Naive thymus-derived CD8-positive, alpha-beta T cell (primary cell): ENCODE measurements around the gene RNF8. TPM values are rescaled to one million over a fixed set of nuclear protein-coding genes. Genes with fewer than 3 reads are reported as not detected.
A peak's percentile ranks its signal among the peaks of the same experiment; 100 is the strongest.
"Not testable (repeated sequence)": the region's sequence is repeated elsewhere in the genome, so short reads cannot be mapped to it uniquely, and the experiment has no call there.

Experiments used
- ATAC-seq, 2 donors: fragments of 150-1000 bp; cut with Tn5 transposase in 1 of 2; sonication (Bioruptor Pico), chemical (Tn5 transposase) in 1 of 2; 1 replicate in 1 of 2; 2 replicates in 1 of 2; pipeline ENCODE4 v1.10.0; 2021; ENCODE audit warnings: mild to moderate bottlenecking in 2 of 2, moderate library complexity in 2 of 2
- POLR2A ChIA-PET: fragments of 350-600 bp; sonication (Branson Sonifier 250); formaldehyde crosslinking; loops from one replicate; lab custom pipeline; 2021; ENCODE audit warnings: antibody characterized with exemption; lab: Charles Lee
- DNase-seq, 10 donors: peaks; one replicate each; pipeline versions ENCODE4 v3.0.0 to v3.0.0-alpha.2; 2020 to 2022
- H3K27ac Mint-ChIP-seq, 10 donors: one replicate each; pipeline ENCODE4 v1.8.0; 2020 to 2022; ENCODE audit warnings: mild to moderate bottlenecking in 10 of 10, mixed read lengths in 10 of 10, moderate library complexity in 4 of 10, inconsistent platforms in 1 of 10
- H3K27me3 Mint-ChIP-seq, 5 donors: one replicate each; pipeline ENCODE4 v1.8.0; 2021 to 2022; ENCODE audit warnings: mixed read lengths in 5 of 5
- H3K36me3 Mint-ChIP-seq, 3 donors: one replicate each; pipeline ENCODE4 v1.8.0; 2020 to 2022; ENCODE audit warnings: mixed read lengths in 3 of 3, mild to moderate bottlenecking in 2 of 3, inconsistent platforms in 1 of 3
- H3K4me1 Mint-ChIP-seq, 4 donors: one replicate each; pipeline ENCODE4 v1.8.0; 2021 to 2022; ENCODE audit warnings: mixed read lengths in 4 of 4
- H3K4me3 Mint-ChIP-seq, 10 donors: one replicate each; pipeline ENCODE4 v1.8.0; 2020 to 2022; ENCODE audit warnings: mild to moderate bottlenecking in 10 of 10, mixed read lengths in 10 of 10, moderate library complexity in 6 of 10, inconsistent platforms in 1 of 10
- H3K9me3 Mint-ChIP-seq, 9 donors: one replicate each; pipeline ENCODE4 v1.8.0; 2020 to 2022; ENCODE audit warnings: mixed read lengths in 9 of 9, mild to moderate bottlenecking in 3 of 9, inconsistent platforms in 1 of 9, moderate library complexity in 1 of 9
- polyA plus RNA-seq, 3 donors: library from polyadenylated mRNA; unstranded; fragments of 300-500 nt; fragmentation: Illumina TruSeq; gene quantifications; one replicate each; pipeline ENCODE4 v1.2.3, GENCODE V29; 2021
- total RNA-seq, 8 experiments: library from RNA in 2 of 8; stranded (reverse) in 2 of 8; gene quantifications; one replicate each; pipeline ENCODE4 v1.2.3 and lab custom pipeline; 2021 to 2026

Gene RNF8
- total and polyA plus RNA-seq, 5 experiments from 2014 or later = 9.1 to 17.2 (median 14.3) TPM

DNA sequence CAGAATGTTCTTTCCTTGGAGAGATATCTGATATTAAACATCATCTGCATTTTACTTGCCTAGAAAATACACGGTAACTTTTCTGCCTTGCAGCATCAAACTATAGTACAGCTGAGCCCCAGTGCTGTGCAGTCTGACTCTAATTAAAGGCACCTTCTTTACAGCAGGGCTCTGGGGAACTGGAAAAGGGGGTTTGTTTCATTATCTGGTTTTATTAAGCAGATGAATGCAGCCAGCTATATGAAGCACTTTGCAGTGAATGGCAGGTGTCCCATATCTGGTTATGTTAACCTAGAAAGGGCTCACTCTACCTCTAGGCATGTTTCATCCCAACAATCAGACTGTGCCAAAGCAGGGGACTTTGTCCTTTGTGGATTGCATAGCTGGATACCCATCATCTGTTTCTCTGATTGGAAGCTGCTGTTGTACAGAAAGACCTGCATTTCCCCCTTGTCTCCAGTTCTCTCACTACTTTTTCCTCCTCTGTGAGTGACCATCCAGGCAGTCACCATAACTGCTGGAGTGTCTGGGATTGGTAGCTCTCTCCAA is 39.7 kb downstream of the RNF8 start:
- H3K9me3 Mint-ChIP-seq = no peaks in the 10 kb centered on the region
- peak overlapping the region in 4 of 10 donors; percentile 12 to 20 (median 16) for H3K27ac Mint-ChIP-seq
- peaks cover 0 to 6% (median 0%) of the 10 kb centered on the region in 5 donors for H3K27me3 Mint-ChIP-seq
- peaks cover 0 to 18% (median 0%) of the 10 kb centered on the region in 3 donors for H3K36me3 Mint-ChIP-seq
- ATAC-seq (no peak), DNase-seq (no peak)
- H3K4me3 Mint-ChIP-seq = no peak overlapping the region
- H3K4me1 Mint-ChIP-seq = no peaks in the 10 kb centered on the region
- POLR2A ChIA-PET = no interaction called here

DNA sequence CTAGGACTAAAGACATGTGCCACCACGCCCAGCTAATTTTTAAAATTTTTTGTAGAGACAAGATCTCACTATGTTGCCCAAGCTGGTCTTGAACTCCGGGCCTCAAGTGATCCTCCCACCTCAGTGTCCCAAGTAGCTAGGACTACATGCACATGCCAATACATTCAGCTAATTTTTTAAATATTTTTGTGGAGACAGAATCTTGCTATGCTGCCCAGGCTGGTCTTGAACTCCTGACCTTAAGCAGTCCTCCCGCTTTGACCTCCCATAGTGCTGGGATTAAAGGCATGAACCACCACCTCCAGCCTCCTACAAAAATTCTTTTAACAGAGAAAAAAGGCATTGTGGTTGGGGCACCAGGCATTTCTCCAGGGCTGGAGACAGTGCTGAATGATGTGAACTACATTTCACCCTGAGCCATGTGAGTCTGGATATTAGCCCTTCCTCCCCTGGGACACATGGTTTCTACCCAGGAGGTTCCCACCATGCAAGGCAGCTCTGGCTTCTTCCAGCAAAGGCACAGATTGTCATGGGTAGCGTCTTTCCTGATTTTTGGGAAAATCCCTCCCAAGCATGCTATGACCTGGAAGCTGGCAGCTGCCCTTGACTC is 42.9 kb downstream of the RNF8 start:
- DNase-seq = no peak
- Mint-ChIP-seq H3K4me3 (no peak overlapping the region), H3K4me1 (peaks cover 0 to 2% (median 0%) of the 10 kb centered on the region in 4 donors), H3K36me3 (peaks cover 0 to 16% (median 0%) of the 10 kb centered on the region in 3 donors), H3K27ac (no peak overlapping the region), H3K9me3 (no peaks in the 10 kb centered on the region), H3K27me3 (peaks cover 0 to 12% (median 2%) of the 10 kb centered on the region in 5 donors)
- ATAC-seq = no peak
- POLR2A ChIA-PET = no interaction called here

DNA sequence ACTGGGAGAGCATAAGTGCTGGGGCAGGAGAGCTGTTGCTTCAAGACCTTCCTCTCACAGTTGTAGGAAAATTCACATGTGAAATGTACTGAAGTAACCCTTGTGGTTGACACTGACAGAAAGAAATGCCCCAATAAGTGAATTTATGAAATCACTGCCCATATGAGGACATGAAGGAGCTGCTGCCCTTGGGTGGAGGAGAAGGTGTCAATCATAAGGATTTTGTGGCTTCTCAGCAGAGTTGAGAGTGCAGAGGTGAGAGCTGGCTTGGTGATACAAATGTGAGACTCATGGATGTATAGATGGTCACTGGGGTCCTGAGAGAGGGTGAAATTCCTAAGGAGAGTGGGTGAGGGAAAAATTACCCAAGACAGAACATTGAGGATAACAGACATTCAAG is 45.3 kb downstream of the RNF8 start:
- Mint-ChIP-seq H3K4me1 (peaks cover 0 to 2% (median 0%) of the 10 kb centered on the region in 4 donors), H3K27me3 (peaks cover 0 to 12% (median 3%) of the 10 kb centered on the region in 5 donors), H3K9me3 (no peaks in the 10 kb centered on the region), H3K27ac (no peak overlapping the region), H3K4me3 (no peak overlapping the region), H3K36me3 (peaks cover 0 to 3% (median 0%) of the 10 kb centered on the region in 3 donors)
- no peak for ATAC-seq
- POLR2A ChIA-PET = no interaction called here
- DNase-seq = no peak

DNA sequence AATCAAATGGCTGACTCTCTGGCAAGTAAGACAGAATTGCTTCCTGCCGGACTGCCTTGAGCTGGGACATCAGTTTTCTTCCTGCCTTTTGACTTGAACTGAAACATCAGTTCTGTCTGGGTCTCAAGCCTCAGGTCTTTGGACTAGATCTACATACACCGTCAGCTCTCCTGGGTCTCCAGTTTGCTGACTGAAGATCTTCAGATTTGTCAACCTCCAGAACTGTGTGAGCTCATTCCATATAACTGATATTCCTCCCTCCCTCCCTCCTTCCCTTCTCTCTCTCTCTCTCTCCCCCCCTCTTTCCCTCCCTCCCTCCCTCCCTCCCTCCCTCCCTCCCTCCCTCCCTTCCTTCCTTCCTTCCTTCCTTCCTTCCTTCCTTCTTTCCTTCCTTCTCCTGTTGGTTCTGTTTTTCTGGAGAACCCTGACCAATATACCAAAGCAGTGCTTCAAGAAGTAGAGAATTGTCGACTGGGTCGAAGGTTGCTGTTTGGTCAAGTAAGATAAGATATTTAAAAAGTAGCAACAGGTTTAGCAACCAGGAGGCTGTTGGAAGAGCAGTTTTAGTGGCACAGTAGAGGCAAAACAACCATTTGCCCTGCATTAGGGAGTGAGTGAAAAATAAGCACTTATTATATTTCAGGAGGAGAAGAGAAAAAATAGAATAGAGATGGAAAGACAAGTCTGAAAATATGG is 46.2 kb downstream of the RNF8 start:
- ATAC-seq = no peak
- POLR2A ChIA-PET = no interaction called here
- no peaks in the 10 kb centered on the region for H3K36me3 Mint-ChIP-seq
- no peak overlapping the region for H3K27ac Mint-ChIP-seq
- H3K4me1 Mint-ChIP-seq = peaks cover 0 to 2% (median 0%) of the 10 kb centered on the region in 4 donors
- no peak overlapping the region for H3K4me3 Mint-ChIP-seq
- no peaks in the 10 kb centered on the region for H3K9me3 Mint-ChIP-seq
- peaks cover 0 to 12% (median 3%) of the 10 kb centered on the region in 5 donors for H3K27me3 Mint-ChIP-seq
- DNase-seq = no peak

- H3K9me3 Mint-ChIP-seq, H3K4me1 Mint-ChIP-seq, H3K36me3 Mint-ChIP-seq, H3K4me3 Mint-ChIP-seq, POLR2A ChIA-PET, ATAC-seq, DNase-seq, H3K27ac Mint-ChIP-seq: not testable (repeated sequence)
- H3K27me3 Mint-ChIP-seq = peaks cover 0 to 12% (median 3%) of the 10 kb centered on the region in 5 donors
These were observed 47.9 kb downstream of the RNF8 start for GRCh38 chr6:37401658-37402057.

DNA sequence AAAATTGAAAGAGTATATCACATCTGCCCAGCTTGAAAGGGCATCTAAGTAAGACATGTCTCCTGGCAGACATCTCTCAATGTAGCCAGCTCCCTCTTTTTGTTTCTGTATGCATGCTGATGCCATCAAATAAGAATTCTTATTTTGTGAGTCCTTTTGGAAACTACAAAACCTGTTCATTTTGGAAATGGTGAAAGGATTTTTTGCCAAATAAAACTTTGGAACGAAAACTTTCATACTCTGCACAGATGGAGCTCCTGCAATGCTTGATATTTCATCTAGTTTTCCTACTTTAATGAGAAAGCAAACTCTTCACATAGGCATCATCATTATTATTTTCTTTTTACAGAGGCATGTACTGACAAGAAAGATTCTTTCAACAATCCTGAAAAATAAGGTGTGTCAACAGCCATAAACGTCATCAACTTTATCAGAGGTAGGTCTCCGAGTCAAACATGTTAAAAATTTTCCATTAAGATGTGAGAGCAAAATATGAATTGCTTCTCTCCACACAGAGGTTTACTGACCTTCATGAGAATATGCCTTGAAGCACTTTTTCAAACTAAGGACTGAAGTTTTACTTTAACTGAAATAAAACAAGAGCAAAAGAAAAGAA is 53.1 kb downstream of the RNF8 start:
- H3K27ac Mint-ChIP-seq = no peak overlapping the region

GRCh38 chr6:37407948-37408347 is 54.2 kb downstream of the RNF8 start:
- Mint-ChIP-seq H3K4me1 (no peaks in the 10 kb centered on the region), H3K4me3 (no peak overlapping the region), H3K27me3 (peaks cover 0 to 9% (median 0%) of the 10 kb centered on the region in 5 donors), H3K36me3 (no peaks in the 10 kb centered on the region), H3K9me3 (no peaks in the 10 kb centered on the region), H3K27ac (no peak overlapping the region)
- POLR2A ChIA-PET = no interaction called here
- DNase-seq (no peak), ATAC-seq (no peak)

More for the DNA sequence above, 53.1 kb downstream of the RNF8 start:
- Mint-ChIP-seq H3K36me3 (no peaks in the 10 kb centered on the region), H3K4me1 (no peaks in the 10 kb centered on the region), H3K27me3 (peaks cover 0 to 6% (median 0%) of the 10 kb centered on the region in 5 donors), H3K9me3 (no peaks in the 10 kb centered on the region), H3K4me3 (no peak overlapping the region)
- POLR2A ChIA-PET = no interaction called here
- ATAC-seq (no peak), DNase-seq (no peak)

GRCh38 chr6:37409501-37409900 is 55.7 kb downstream of the RNF8 start:
- Mint-ChIP-seq H3K9me3 (no peaks in the 10 kb centered on the region), H3K27ac (no peak overlapping the region), H3K4me3 (no peak overlapping the region), H3K4me1 (no peaks in the 10 kb centered on the region), H3K36me3 (no peaks in the 10 kb centered on the region), H3K27me3 (peaks cover 0 to 7% (median 0%) of the 10 kb centered on the region in 5 donors)
- POLR2A ChIA-PET = no interaction called here
- ATAC-seq = no peak
- DNase-seq = no peak

GRCh38 chr6:37417393-37417792 is 63.6 kb downstream of the RNF8 start:
- Mint-ChIP-seq H3K9me3 (peaks cover 0 to 4% (median 0%) of the 10 kb centered on the region in 9 donors), H3K27me3 (peaks cover 0 to 3% (median 0%) of the 10 kb centered on the region in 5 donors), H3K36me3 (no peaks in the 10 kb centered on the region), H3K4me1 (no peaks in the 10 kb centered on the region), H3K4me3 (no peak overlapping the region), H3K27ac (no peak overlapping the region)
- ATAC-seq (no peak), DNase-seq (no peak)
- POLR2A ChIA-PET = no interaction called here

GRCh38 chr6:37418722-37419121 is 64.9 kb downstream of the RNF8 start:
- ATAC-seq (no peak), DNase-seq (no peak)
- peaks cover 0 to 4% (median 0%) of the 10 kb centered on the region in 9 donors for H3K9me3 Mint-ChIP-seq
- H3K4me1 Mint-ChIP-seq = no peaks in the 10 kb centered on the region
- POLR2A ChIA-PET = no interaction called here
- no peaks in the 10 kb centered on the region for H3K36me3 Mint-ChIP-seq
- no peak overlapping the region for H3K4me3 Mint-ChIP-seq
- no peak overlapping the region for H3K27ac Mint-ChIP-seq
- H3K27me3 Mint-ChIP-seq = peaks cover 0 to 2% (median 0%) of the 10 kb centered on the region in 5 donors

- ATAC-seq = no peak
- Mint-ChIP-seq H3K36me3 (peaks cover 0 to 6% (median 0%) of the 10 kb centered on the region in 3 donors), H3K27me3 (peaks cover 0 to 32% (median 6%) of the 10 kb centered on the region in 5 donors), H3K27ac (no peak overlapping the region), H3K4me1 (no peaks in the 10 kb centered on the region), H3K9me3 (peaks cover 0 to 9% (median 0%) of the 10 kb centered on the region in 9 donors), H3K4me3 (no peak overlapping the region)
- no peak for DNase-seq
- POLR2A ChIA-PET = no interaction called here
These were observed 72.5 kb downstream of the RNF8 start for GRCh38 chr6:37426058-37426944.

GRCh38 chr6:37426945-37427510 is 73.2 kb downstream of the RNF8 start:
- peaks cover 0 to 6% (median 0%) of the 10 kb centered on the region in 3 donors for H3K36me3 Mint-ChIP-seq
- no peak overlapping the region for H3K27ac Mint-ChIP-seq
- peaks cover under 1 to 1% (median under 1%) of the 10 kb centered on the region in 4 donors for H3K4me1 Mint-ChIP-seq
- H3K27me3 Mint-ChIP-seq = peaks cover 0 to 32% (median 6%) of the 10 kb centered on the region in 5 donors
- POLR2A ChIA-PET = no interaction called here
- H3K4me3 Mint-ChIP-seq = no peak overlapping the region
- peaks cover 0 to 9% (median 0%) of the 10 kb centered on the region in 9 donors for H3K9me3 Mint-ChIP-seq
- no peak for DNase-seq
- ATAC-seq = no peak
